Common myeloid progenitor, CD34-positive (primary cell): Measurements from ENCODE around the gene WSCD2.

Experiments
- CTCF ChIA-PET: fragments of 350-600 bp; sonication (Branson Sonifier 250); formaldehyde crosslinking; loops from one replicate; lab custom pipeline; 2021; ENCODE audit warnings: antibody characterized with exemption; lab: Charles Lee
- POLR2A ChIA-PET: fragments of 350-600 bp; sonication (Branson Sonifier 250); formaldehyde crosslinking; loops from one replicate; lab custom pipeline; 2021; ENCODE audit warnings: antibody characterized with exemption; lab: Charles Lee
- DNase-seq, 3 donors: peaks; one replicate each; pipeline versions ENCODE4 v3.0.0 to v3.0.0-alpha.2; 2013
- H3K27ac ChIP-seq, 2 experiments: 1 replicate in 1 of 2; 2 replicates in 1 of 2; pipeline ENCODE4 v1.7.0; 2013; ENCODE audit warnings: inconsistent platforms in 2 of 2, low read length in 2 of 2, mild to moderate bottlenecking in 2 of 2, low read depth in 1 of 2, moderate library complexity in 1 of 2; ENCODE audit not compliant: severe bottlenecking in 2 of 2, insufficient read depth in 1 of 2, poor library complexity in 1 of 2
- H3K27me3 ChIP-seq, 5 experiments: replicated peaks in 2 of 5; 1 replicate in 3 of 5; 2 replicates in 2 of 5; pipeline versions ENCODE4 v1.6.1 to v1.7.0; 2013; ENCODE audit warnings: low read length in 4 of 5, mild to moderate bottlenecking in 2 of 5, moderate library complexity in 2 of 5, inconsistent platforms in 1 of 5; ENCODE audit not compliant: insufficient read depth in 5 of 5, control insufficient read depth in 4 of 5
- H3K36me3 ChIP-seq, 4 experiments: 1 replicate in 2 of 4; 2 replicates in 2 of 4; pipeline versions ENCODE4 v1.6.1 to v1.7.0; 2013; ENCODE audit warnings: low read length in 3 of 4, control low read depth in 1 of 4, mild to moderate bottlenecking in 1 of 4; ENCODE audit not compliant: control insufficient read depth in 4 of 4, insufficient read depth in 4 of 4
- H3K4me1 ChIP-seq, 4 experiments: 1 replicate in 3 of 4; 2 replicates in 1 of 4; pipeline versions ENCODE4 v1.6.1 to v1.7.1; 2013; ENCODE audit warnings: low read length in 3 of 4, mild to moderate bottlenecking in 3 of 4, control low read depth in 1 of 4, inconsistent platforms in 1 of 4, moderate library complexity in 1 of 4; ENCODE audit not compliant: control insufficient read depth in 4 of 4, insufficient read depth in 4 of 4; ENCODE audit errors: control extremely low read depth in 1 of 4
- H3K4me3 ChIP-seq, 7 experiments: 1 replicate in 4 of 7; 2 replicates in 3 of 7; pipeline versions ENCODE4 v1.5.1 to v1.7.0; 2013; ENCODE audit warnings: mild to moderate bottlenecking in 7 of 7, low read length in 6 of 7, moderate library complexity in 6 of 7, inconsistent platforms in 2 of 7, low read depth in 2 of 7, control low read depth in 1 of 7; ENCODE audit not compliant: insufficient read depth in 4 of 7, control insufficient read depth in 1 of 7; ENCODE audit errors: extremely low read depth in 1 of 7
- H3K9me3 ChIP-seq, 5 experiments: 1 replicate in 4 of 5; 2 replicates in 1 of 5; pipeline versions ENCODE4 v1.6.1 to v1.7.1; 2013; ENCODE audit warnings: low read length in 4 of 5, mild to moderate bottlenecking in 2 of 5, inconsistent platforms in 1 of 5, low read depth in 1 of 5, moderate library complexity in 1 of 5; ENCODE audit not compliant: control insufficient read depth in 4 of 5, insufficient read depth in 2 of 5; ENCODE audit errors: control extremely low read depth in 1 of 5
- WGBS: methylation state at CpG from one replicate; pipeline ENCODE4 v1.1.5; 2013; ENCODE audit not compliant: insufficient coverage; 5-methylcytosine and 5-hydroxymethylcytosine counted together

WSCD2 gene

GRCh38 chr12:108141600-108142130 lies 12.6 kb downstream of the WSCD2 start:
- no peaks in the 10 kb centered on the region for H3K36me3 ChIP-seq
- WGBS, result 100% methylated on average over 3 of the region's 4 CpGs
- H3K27me3 ChIP-seq, result peaks cover 0 to 10% (median 2%) of the 10 kb centered on the region in 5 experiments
- POLR2A ChIA-PET, result no interaction called here
- H3K9me3 ChIP-seq, result no peaks in the 10 kb centered on the region
- H3K4me3 ChIP-seq, result no peak overlapping the region
- no peaks in the 10 kb centered on the region for H3K4me1 ChIP-seq
- CTCF ChIA-PET, result no interaction called here
- no peak for DNase-seq
- H3K27ac ChIP-seq, result no peak overlapping the region

GRCh38 chr12:108143144-108143543 lies 14.1 kb downstream of the WSCD2 start:
- DNase-seq, result no peak
- no peak overlapping the region for H3K27ac ChIP-seq
- H3K9me3 ChIP-seq, result no peaks in the 10 kb centered on the region
- H3K36me3 ChIP-seq, result no peaks in the 10 kb centered on the region
- POLR2A ChIA-PET, result no interaction called here
- 71% methylated on average over 1 of the region's 1 CpG for WGBS
- no peaks in the 10 kb centered on the region for H3K4me1 ChIP-seq
- CTCF ChIA-PET, result no interaction called here
- H3K4me3 ChIP-seq, result no peak overlapping the region
- peaks cover 0 to 18% (median 2%) of the 10 kb centered on the region in 5 experiments for H3K27me3 ChIP-seq

- H3K27ac ChIP-seq, result no peak overlapping the region
- peaks cover 0 to 18% (median 2%) of the 10 kb centered on the region in 5 experiments for H3K27me3 ChIP-seq
- 90% methylated on average over 8 of the region's 8 CpGs for WGBS
- H3K4me3 ChIP-seq, result no peak overlapping the region
- no peaks in the 10 kb centered on the region for H3K9me3 ChIP-seq
- ChIA-PET CTCF (no interaction called here), POLR2A (no interaction called here)
- DNase-seq, result no peak
- no peaks in the 10 kb centered on the region for H3K36me3 ChIP-seq
- H3K4me1 ChIP-seq, result no peaks in the 10 kb centered on the region
These were observed 15.0 kb downstream of the WSCD2 start for GRCh38 chr12:108144080-108144479.

GRCh38 chr12:108145011-108145410 lies 15.9 kb downstream of the WSCD2 start:
- Histone ChIP-seq H3K27ac (no peak overlapping the region), H3K36me3 (no peaks in the 10 kb centered on the region), H3K27me3 (peaks cover 0 to 14% (median 2%) of the 10 kb centered on the region in 5 experiments), H3K9me3 (no peaks in the 10 kb centered on the region), H3K4me3 (no peak overlapping the region), H3K4me1 (no peaks in the 10 kb centered on the region)
- whole genome bisulfite sequencing, result 83% methylated on average over 1 of the region's 2 CpGs
- ChIA-PET CTCF (interaction anchor here (0.8 kb wide), 1 partner anchor 14 kb away, joined by 5 read pairs; no protein-coding TSS in a partner anchor), POLR2A (no interaction called here)
- DNase-seq, result no peak

DNA sequence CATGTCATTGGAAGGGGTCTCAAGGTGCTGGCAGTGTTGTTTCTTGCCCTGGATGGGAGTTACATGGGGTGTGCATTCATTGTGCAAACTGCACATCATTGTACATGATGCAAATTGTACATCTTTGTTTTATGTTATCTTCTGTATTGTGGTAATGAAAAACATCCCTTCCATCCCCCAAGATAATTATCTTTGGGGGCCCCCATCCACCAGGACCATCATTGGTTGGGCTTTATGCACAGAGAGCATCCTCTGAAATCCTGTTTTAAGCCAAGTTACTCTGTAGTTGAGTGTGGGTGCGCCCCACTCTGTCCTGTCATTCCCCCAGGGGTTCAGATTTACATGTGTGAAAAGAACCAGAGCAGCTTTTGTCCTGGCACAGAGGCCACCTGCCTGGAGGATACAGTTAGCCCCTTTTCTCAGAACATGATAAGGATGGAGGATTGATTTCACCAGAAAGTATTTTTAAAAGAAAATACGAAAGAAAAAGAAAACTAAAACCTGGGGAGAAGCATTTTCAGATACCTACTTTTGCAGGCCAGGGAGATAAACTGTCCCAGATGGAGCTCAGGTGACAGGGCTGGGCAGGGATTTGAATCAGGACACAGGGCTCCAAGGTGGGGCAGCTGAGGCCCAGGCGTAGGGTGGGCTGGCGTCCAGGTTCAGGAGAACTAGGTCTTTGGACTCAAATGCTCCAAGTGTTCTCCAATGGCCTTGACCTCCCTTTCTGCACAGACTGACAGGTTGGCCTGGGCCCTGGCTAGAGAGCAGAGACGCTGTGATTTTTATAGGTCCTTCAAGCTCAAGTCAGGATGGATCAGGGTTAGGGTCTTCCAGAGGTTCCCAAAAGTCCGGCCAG lies 17.2 kb downstream of the WSCD2 start:
- H3K27ac ChIP-seq, result no peak overlapping the region
- H3K4me3 ChIP-seq, result no peak overlapping the region
- ChIA-PET CTCF (no interaction called here), POLR2A (no interaction called here)
- H3K4me1 ChIP-seq, result no peaks in the 10 kb centered on the region
- H3K36me3 ChIP-seq, result no peaks in the 10 kb centered on the region
- peaks cover 0 to 12% (median 4%) of the 10 kb centered on the region in 5 experiments for H3K27me3 ChIP-seq
- no peak for DNase-seq
- no peaks in the 10 kb centered on the region for H3K9me3 ChIP-seq
- WGBS, result 74% methylated on average over 5 of the region's 6 CpGs

- CTCF ChIA-PET, result interaction anchor here (0.7 kb wide), 1 partner anchor 365 kb away, joined by 3 read pairs; no protein-coding TSS in a partner anchor
- WGBS, result 90% methylated on average over 5 of the region's 5 CpGs
These were observed 18.2 kb downstream of the WSCD2 start for GRCh38 chr12:108147279-108147678.

DNA sequence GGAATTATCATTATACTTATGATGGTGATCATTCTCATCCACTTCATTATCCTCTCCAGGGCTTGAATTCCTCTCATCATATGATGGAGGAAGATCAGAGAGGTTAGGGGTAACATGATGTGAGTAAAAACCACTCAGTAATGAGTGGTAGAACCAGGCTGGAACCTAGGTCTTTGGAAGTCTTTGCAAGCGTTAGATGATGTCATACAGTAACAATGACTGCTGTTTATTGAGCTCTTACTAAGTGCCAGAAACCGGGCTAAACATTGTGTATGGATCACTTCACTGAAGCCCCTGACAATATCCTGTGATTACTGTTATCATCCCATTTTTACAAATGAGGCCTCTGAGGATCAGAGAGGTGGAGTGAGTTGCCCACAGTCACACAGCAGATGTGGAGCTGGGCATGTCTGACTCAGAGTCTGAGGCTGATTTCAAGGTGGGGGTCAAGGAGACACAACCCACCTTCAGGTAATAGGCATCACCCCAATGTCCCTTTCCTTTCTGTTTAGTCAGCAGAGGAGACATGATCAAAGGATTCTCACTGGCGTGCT lies 19.5 kb downstream of the WSCD2 start:
- 100% methylated on average over 2 of the region's 3 CpGs for WGBS
- CTCF ChIA-PET, result no interaction called here

More at GRCh38 chr12:108147279-108147678, 18.2 kb downstream of the WSCD2 start:
- Histone ChIP-seq H3K9me3 (no peaks in the 10 kb centered on the region), H3K27me3 (peaks cover 0 to 12% (median 7%) of the 10 kb centered on the region in 5 experiments), H3K27ac (no peak overlapping the region), H3K36me3 (no peaks in the 10 kb centered on the region), H3K4me1 (no peaks in the 10 kb centered on the region), H3K4me3 (no peak overlapping the region)
- POLR2A ChIA-PET, result no interaction called here
- no peak for DNase-seq

More for the DNA sequence above, 19.5 kb downstream of the WSCD2 start:
- Histone ChIP-seq H3K9me3 (no peaks in the 10 kb centered on the region), H3K36me3 (no peaks in the 10 kb centered on the region), H3K27ac (no peak overlapping the region), H3K4me1 (no peaks in the 10 kb centered on the region), H3K27me3 (peaks cover 0 to 14% (median 11%) of the 10 kb centered on the region in 5 experiments), H3K4me3 (no peak overlapping the region)
- POLR2A ChIA-PET, result no interaction called here
- no peak for DNase-seq
